Measurements from ENCODE around the gene INTS11. TPM values are rescaled to one million over a fixed set of nuclear protein-coding genes. Genes with fewer than 3 reads are reported as not detected.

The INTS11 gene
- total and polyA plus RNA-seq, 2 of the 13 experiments (the other 11 are each of a cell fraction or from before 2014, with no cell fraction given) = 52.8 to 94.8 TPM

DNA sequence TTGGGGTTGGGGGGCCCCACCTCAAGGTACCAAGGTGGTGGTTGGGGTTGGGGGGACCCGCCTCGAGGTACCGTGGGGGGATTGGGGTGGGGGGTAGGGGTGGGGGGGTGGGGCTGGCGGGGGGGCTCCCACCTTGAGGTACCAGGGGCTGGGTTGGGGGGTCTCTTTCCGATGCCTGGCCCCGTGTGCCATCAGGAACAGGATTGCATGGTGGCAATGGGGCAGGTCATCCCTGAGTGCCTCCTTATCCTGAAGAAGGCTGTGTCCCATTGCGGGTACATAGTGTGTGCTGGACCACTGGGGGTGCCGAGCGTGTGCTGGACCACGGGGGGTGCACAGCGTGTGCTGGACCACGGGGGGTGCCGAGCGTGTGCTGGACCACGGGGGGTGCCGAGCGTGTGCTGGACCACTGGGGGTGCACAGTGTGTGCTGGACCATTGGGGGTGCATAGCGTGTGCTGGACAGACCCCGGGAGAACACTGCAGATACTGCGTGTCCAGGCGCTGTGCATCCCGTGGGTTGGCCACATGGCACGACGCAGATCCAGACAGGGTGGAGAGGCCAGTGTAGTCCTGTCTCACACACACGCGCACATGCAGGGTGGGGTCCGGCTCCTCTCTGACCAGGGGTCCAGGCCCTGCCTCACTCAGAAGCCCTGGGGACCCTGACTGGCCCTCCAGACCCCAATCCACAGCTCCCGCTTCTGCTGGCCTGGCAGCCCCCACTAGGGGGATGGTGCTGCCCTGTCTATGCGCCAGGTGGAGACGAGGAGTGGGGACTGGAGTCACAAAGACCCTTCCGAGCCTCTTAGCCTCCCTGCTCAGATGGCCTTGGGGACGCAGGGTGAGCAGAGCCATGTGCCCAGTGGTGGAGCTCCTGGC lies 40.0 kb downstream of the INTS11 start (continued):
- no peak for TF ChIP-seq ZBTB40 (IDR thresholded peaks at IDR 0.05)
- TF ChIP-seq ZBTB40 (CRISPR knock-in tag; IDR thresholded peaks at IDR 0.05) = 0 out of 2 replicates have a peak, but pooled peaks have one; percentile 20
- TF ChIP-seq, protein P1, sequence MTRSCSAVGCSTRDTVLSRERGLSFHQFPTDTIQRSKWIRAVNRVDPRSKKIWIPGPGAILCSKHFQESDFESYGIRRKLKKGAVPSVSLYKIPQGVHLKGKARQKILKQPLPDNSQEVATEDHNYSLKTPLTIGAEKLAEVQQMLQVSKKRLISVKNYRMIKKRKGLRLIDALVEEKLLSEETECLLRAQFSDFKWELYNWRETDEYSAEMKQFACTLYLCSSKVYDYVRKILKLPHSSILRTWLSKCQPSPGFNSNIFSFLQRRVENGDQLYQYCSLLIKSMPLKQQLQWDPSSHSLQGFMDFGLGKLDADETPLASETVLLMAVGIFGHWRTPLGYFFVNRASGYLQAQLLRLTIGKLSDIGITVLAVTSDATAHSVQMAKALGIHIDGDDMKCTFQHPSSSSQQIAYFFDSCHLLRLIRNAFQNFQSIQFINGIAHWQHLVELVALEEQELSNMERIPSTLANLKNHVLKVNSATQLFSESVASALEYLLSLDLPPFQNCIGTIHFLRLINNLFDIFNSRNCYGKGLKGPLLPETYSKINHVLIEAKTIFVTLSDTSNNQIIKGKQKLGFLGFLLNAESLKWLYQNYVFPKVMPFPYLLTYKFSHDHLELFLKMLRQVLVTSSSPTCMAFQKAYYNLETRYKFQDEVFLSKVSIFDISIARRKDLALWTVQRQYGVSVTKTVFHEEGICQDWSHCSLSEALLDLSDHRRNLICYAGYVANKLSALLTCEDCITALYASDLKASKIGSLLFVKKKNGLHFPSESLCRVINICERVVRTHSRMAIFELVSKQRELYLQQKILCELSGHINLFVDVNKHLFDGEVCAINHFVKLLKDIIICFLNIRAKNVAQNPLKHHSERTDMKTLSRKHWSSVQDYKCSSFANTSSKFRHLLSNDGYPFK (CRISPR knock-in tag; IDR thresholded peaks at IDR 0.05; ENCODE audit: borderline replicate concordance) = no peak
